Endothelial cell (in vitro differentiated cells): Measurements from ENCODE around the gene ZWILCH. TPM values are rescaled to one million over a fixed set of nuclear protein-coding genes. Genes with fewer than 3 reads are reported as not detected.
A peak's percentile ranks its signal among the peaks of the same experiment; 100 is the strongest.

Source experiments
- DNase-seq: peaks from one replicate; pipeline ENCODE4 v3.0.0; 2021; ENCODE audit warnings: low spot score
- H3K27ac Mint-ChIP-seq: one replicate; pipeline ENCODE4 v1.8.0; 2021; ENCODE audit warnings: mixed read lengths, inconsistent platforms; ENCODE audit not compliant: unreplicated experiment
- H3K27me3 Mint-ChIP-seq: one replicate; pipeline ENCODE4 v1.8.0; 2021; ENCODE audit warnings: mild to moderate bottlenecking, moderate library complexity, mixed read lengths, inconsistent platforms; ENCODE audit not compliant: unreplicated experiment
- H3K36me3 Mint-ChIP-seq: one replicate; pipeline ENCODE4 v1.8.0; 2021; ENCODE audit warnings: mild to moderate bottlenecking, low read depth, mixed read lengths, inconsistent platforms; ENCODE audit not compliant: unreplicated experiment
- H3K4me1 Mint-ChIP-seq: one replicate; pipeline ENCODE4 v1.8.0; 2021; ENCODE audit warnings: mild to moderate bottlenecking, mixed read lengths, inconsistent platforms; ENCODE audit not compliant: unreplicated experiment
- H3K4me3 Mint-ChIP-seq: one replicate; pipeline ENCODE4 v1.8.0; 2021; ENCODE audit warnings: mild to moderate bottlenecking, mixed read lengths, inconsistent platforms; ENCODE audit not compliant: unreplicated experiment
- H3K9me3 Mint-ChIP-seq: one replicate; pipeline ENCODE4 v1.8.0; 2021; ENCODE audit warnings: mixed read lengths, inconsistent platforms; ENCODE audit not compliant: unreplicated experiment
- CTCF ChIP-seq: fragments of 200-600 bp; sonication (generic); IDR thresholded peaks from one replicate; pipeline ENCODE4 v1.5.0; 2021; ENCODE audit warnings: antibody characterized with exemption; ENCODE audit not compliant: unreplicated experiment
- microRNA-seq: library from miRNA; unstranded; fragments of <30 nt; microRNA quantifications from one replicate; pipeline ENCODE4, GENCODE V29; 2020; ENCODE audit not compliant: unreplicated experiment
- total RNA-seq: library from RNA; stranded (reverse); fragmentation: NEBNext Ultra II Directional; extraction: Animal tissue kit (Norgen Biotek cat#: 25700); gene quantifications from one replicate; pipeline ENCODE4 v1.2.1, GENCODE V29; 2021; ENCODE audit not compliant: unreplicated experiment

Gene ZWILCH
- total RNA-seq, 1 donor from 2014 or later, result 19.3 TPM

- TF ChIP-seq CTCF, result no peak
- H3K9me3 Mint-ChIP-seq, result no peaks in the 10 kb centered on the region
- H3K36me3 Mint-ChIP-seq, result no peaks in the 10 kb centered on the region
- peaks cover 12% of the 10 kb centered on the region for H3K4me1 Mint-ChIP-seq
- H3K27ac Mint-ChIP-seq, result no peak overlapping the region
- no peak for DNase-seq
- H3K27me3 Mint-ChIP-seq, result no peaks in the 10 kb centered on the region
- no peak overlapping the region for H3K4me3 Mint-ChIP-seq
Observed at GRCh38 chr15:66595931-66596545, 90.9 kb downstream of the ZWILCH start.

- Mint-ChIP-seq H3K9me3 (no peaks in the 10 kb centered on the region), H3K27me3 (peaks cover 4% of the 10 kb centered on the region), H3K4me3 (no peak overlapping the region), H3K36me3 (no peaks in the 10 kb centered on the region), H3K27ac (peak overlapping the region; percentile 74), H3K4me1 (peaks cover 5% of the 10 kb centered on the region)
- no peak for TF ChIP-seq CTCF
- no peak for DNase-seq
Observed at GRCh38 chr15:66598095-66598815, 93.1 kb downstream of the ZWILCH start.

Small RNAs within 50 kb of the gene (microRNA-seq; reads per million reads assigned to microRNA genes)
- gene MIR4512, result 1.0 reads per million, percentile 13 among the genes with 10 or more reads in this experiment

Other genes starting within 250 kb of the ZWILCH start
- gene DIS3L, start 211.8 kb upstream of the ZWILCH start, total RNA-seq, result 13.1 TPM
- 17.7 TPM for gene TIPIN, start 148.6 kb upstream of the ZWILCH start, total RNA-seq
- gene MAP2K1, start 118.4 kb upstream of the ZWILCH start, total RNA-seq, result 139 TPM
- gene SNAPC5, start 7.6 kb upstream of the ZWILCH start, total RNA-seq, result 16.2 TPM
- 3,652 TPM for gene RPL4, start 471 bp upstream of the ZWILCH start, total RNA-seq
- not detected for gene LCTL, start 60.7 kb downstream of the ZWILCH start, total RNA-seq
- 21.3 TPM for gene SMAD6, start 196.9 kb downstream of the ZWILCH start, total RNA-seq